Measurements from ENCODE around the gene NOD1.

DNA sequence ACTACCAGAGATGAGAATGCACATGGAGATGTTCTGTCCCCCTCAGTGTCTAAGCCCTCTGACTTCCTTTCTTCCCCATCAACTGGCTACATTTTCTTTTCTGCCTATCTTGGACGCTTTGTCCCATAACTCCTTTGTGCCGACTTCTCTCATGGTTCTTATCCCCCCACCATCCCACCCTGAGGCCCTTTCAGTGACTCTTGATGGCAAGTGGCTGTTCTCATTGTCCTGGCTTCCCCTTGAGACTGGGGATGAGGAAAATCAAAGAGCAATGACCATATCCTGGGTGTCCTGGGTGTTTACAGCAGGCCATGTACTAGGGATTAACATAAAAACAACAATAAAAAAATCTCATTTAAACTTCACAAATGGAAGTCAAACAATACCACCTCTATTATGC, 44.9 kb upstream of the NOD1 start:
- TF ChIP-seq EZH2 (IDR thresholded peaks at IDR 0.05; ENCODE audit: insufficient read depth, poor library complexity, severe bottlenecking) (no peak), EZH2phosphoT487 (IDR thresholded peaks at IDR 0.05; ENCODE audit: insufficient read depth, low read depth) (no peak)

Data from GM23248 (cell line).